ENCODE measurements around the gene ATP11A. TPM values are rescaled to one million over a fixed set of nuclear protein-coding genes. Genes with fewer than 3 reads are reported as not detected.

ATP11A gene
- total RNA-seq, 2 donors from 2014 or later, result 15.2 to 38.4 TPM

- no peak for DNase-seq (ENCODE audit: low spot score)
- Histone ChIP-seq H3K4me3 (no peak overlapping the region), H3K27me3 (replicated peaks; ENCODE audit: insufficient read depth) (no peaks in the 10 kb centered on the region), H3K36me3 (no peaks in the 10 kb centered on the region), H3K4me1 (ENCODE audit: control insufficient read depth in 1 of 2, low read depth in 2 of 2) (peaks cover 0 to 8% of the 10 kb centered on the region in 2 donors), H3K27ac (no peak overlapping the region), H3K9me3 (no peaks in the 10 kb centered on the region)
- TF ChIP-seq CTCF (IDR thresholded peaks at IDR 0.05), result no peak
- ATAC-seq (ENCODE audit: insufficient number of reproducible peaks, low FRiP score, low read depth), result no peak
Measured at GRCh38 chr13:112720814-112721197, 31.0 kb downstream of the ATP11A start.

GRCh38 chr13:112721198-112722104 is 31.6 kb downstream of the ATP11A start:
- no peak for DNase-seq (ENCODE audit: low spot score)
- ATAC-seq (ENCODE audit: insufficient number of reproducible peaks, low FRiP score, low read depth), result no peak
- H3K9me3 ChIP-seq, result no peaks in the 10 kb centered on the region

GRCh38 chr13:112722433-112723263 is 32.8 kb downstream of the ATP11A start:
- no peak for TF ChIP-seq CTCF (IDR thresholded peaks at IDR 0.05)
- ATAC-seq (ENCODE audit: insufficient number of reproducible peaks, low FRiP score, low read depth) (peak; percentile 39), DNase-seq (ENCODE audit: low spot score) (no peak)
- Histone ChIP-seq H3K4me3 (peak overlapping the region; percentile 40), H3K9me3 (no peaks in the 10 kb centered on the region), H3K27me3 (replicated peaks; ENCODE audit: insufficient read depth) (no peaks in the 10 kb centered on the region), H3K27ac (peak overlapping the region; percentile 68 to 73), H3K4me1 (ENCODE audit: control insufficient read depth in 1 of 2, low read depth in 2 of 2) (peaks cover 0 to 8% of the 10 kb centered on the region in 2 donors), H3K36me3 (no peaks in the 10 kb centered on the region)

More at GRCh38 chr13:112721198-112722104, 31.6 kb downstream of the ATP11A start:
- Histone ChIP-seq H3K4me3 (no peak overlapping the region), H3K4me1 (ENCODE audit: control insufficient read depth in 1 of 2, low read depth in 2 of 2) (peaks cover 0 to 8% of the 10 kb centered on the region in 2 donors), H3K27me3 (replicated peaks; ENCODE audit: insufficient read depth) (no peaks in the 10 kb centered on the region), H3K36me3 (no peaks in the 10 kb centered on the region), H3K27ac (peak overlapping the region in 1 of 2 donors; percentile 11)
- TF ChIP-seq CTCF (IDR thresholded peaks at IDR 0.05), result no peak

- Histone ChIP-seq H3K9me3 (no peaks in the 10 kb centered on the region), H3K4me3 (no peak overlapping the region), H3K27me3 (replicated peaks; ENCODE audit: insufficient read depth) (no peaks in the 10 kb centered on the region), H3K4me1 (ENCODE audit: control insufficient read depth in 1 of 2, low read depth in 2 of 2) (peaks cover 0 to 8% of the 10 kb centered on the region in 2 donors), H3K27ac (no peak overlapping the region), H3K36me3 (no peaks in the 10 kb centered on the region)
- DNase-seq (ENCODE audit: low spot score), result no peak
- no peak for ATAC-seq (ENCODE audit: insufficient number of reproducible peaks, low FRiP score, low read depth)
- no peak for TF ChIP-seq CTCF (IDR thresholded peaks at IDR 0.05)
Measured at GRCh38 chr13:112723771-112724170, 33.9 kb downstream of the ATP11A start.

GRCh38 chr13:112724788-112725345 is 35.0 kb downstream of the ATP11A start:
- no peaks in the 10 kb centered on the region for H3K36me3 ChIP-seq
- DNase-seq (ENCODE audit: low spot score) (no peak), ATAC-seq (ENCODE audit: insufficient number of reproducible peaks, low FRiP score, low read depth) (no peak)
- no peak for TF ChIP-seq CTCF (IDR thresholded peaks at IDR 0.05)
- H3K4me1 ChIP-seq (ENCODE audit: control insufficient read depth in 1 of 2, low read depth in 2 of 2), result peaks cover 0 to 8% of the 10 kb centered on the region in 2 donors
- H3K27ac ChIP-seq, result no peak overlapping the region
- no peaks in the 10 kb centered on the region for H3K27me3 ChIP-seq (replicated peaks; ENCODE audit: insufficient read depth)
- H3K9me3 ChIP-seq, result no peaks in the 10 kb centered on the region
- H3K4me3 ChIP-seq, result no peak overlapping the region

Data from thoracic aorta (tissue), 2 donors.